ENCODE measurements around the gene PEX6. TPM values are rescaled to one million over a fixed set of nuclear protein-coding genes. Genes with fewer than 3 reads are reported as not detected.
A peak's percentile ranks its signal among the peaks of the same experiment; 100 is the strongest.
"Not testable (repeated sequence)": the region's sequence is repeated elsewhere in the genome, so short reads cannot be mapped to it uniquely, and the experiment has no call there.

PEX6 gene
- total RNA-seq, 1 experiment from 2014 or later = 50.5 TPM

DNA sequence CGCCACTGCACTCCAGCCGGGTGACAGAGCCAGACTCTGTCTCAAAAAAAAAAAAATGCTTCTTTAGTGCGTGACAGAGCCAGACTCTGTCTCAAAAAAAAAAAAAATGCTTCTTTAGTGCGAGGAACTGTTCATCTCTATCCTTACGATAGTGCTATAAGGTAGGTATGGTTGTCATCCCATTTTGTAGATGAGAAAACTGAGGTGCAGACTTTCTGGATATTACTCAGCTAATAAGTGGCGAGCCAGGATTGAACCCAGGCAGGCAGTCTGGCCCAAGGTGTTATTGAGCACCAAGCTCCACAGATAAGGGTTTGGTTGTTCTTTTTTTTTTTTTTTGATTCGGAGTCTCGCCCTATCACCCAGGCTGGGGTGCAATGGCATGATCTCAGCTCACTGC, 22.9 kb upstream of the PEX6 start:
- no peak for DNase-seq (ENCODE audit: low spot score)

DNA sequence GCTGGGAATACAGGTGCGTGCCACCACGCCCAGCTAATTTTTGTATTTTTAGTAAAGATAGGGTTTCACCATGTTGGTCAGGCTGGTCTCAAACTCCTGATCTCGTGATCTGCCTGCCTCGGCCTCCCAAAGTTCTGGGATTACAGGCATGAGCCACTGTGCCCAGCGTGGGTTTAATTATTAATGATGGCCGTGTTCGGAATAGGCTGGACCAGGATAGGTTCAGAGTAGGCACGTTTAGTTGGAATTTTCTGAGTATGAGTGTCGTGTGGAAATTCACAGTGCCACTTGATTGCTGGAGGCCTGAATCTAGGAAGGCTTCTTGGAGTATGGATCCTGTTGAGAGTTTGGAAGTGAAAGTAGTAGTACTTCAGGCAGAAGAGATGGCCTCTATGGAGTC, 19.2 kb upstream of the PEX6 start:
- DNase-seq (ENCODE audit: low spot score) = not testable (repeated sequence)

GRCh38 chr6:42996513-42996912, 17.5 kb upstream of the PEX6 start:
- DNase-seq (ENCODE audit: low spot score) = peak; percentile 51

DNA sequence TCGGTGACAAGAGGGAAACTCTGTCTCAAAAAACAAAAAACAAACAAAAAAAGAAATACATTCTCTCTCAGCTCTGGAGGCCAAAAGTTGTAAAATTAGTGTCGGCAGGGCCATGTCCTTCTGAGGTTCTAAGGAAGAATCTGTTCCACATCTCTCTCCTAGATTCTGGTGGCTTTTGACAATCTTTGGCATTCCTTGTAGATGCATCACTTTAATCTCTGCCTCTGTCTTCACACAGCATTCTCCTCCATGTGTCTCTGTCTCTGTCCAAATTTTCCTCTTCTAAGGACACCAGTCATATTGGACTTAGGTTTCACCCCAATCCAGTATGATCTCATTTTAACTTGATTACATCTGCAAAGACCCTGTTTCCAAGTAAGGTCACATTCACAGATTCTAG, 14.5 kb upstream of the PEX6 start:
- DNase-seq (ENCODE audit: low spot score) = no peak

DNA sequence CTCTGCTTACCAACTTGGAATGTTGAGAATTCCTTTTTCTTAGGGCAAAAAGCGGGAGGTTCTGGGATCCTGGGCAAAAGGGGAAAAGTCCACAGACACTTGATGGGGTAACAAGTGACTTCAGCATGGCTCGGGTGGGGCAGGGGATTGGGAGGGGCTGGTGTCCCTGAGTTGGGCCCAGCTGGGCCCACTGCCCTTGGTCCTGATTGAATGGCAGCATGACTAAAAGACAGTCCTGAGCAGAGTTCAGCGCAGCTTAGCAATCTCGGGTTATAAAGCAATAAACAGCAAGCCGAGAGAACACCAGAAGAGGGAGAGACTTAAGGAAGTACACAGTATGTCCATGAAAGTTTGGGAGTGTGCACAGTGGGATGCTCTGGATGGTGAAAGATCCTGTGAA, 10.9 kb upstream of the PEX6 start:
- no peak for DNase-seq (ENCODE audit: low spot score)

GRCh38 chr6:42988486-42989020, 9.6 kb upstream of the PEX6 start:
- DNase-seq (ENCODE audit: low spot score) = no peak

DNA sequence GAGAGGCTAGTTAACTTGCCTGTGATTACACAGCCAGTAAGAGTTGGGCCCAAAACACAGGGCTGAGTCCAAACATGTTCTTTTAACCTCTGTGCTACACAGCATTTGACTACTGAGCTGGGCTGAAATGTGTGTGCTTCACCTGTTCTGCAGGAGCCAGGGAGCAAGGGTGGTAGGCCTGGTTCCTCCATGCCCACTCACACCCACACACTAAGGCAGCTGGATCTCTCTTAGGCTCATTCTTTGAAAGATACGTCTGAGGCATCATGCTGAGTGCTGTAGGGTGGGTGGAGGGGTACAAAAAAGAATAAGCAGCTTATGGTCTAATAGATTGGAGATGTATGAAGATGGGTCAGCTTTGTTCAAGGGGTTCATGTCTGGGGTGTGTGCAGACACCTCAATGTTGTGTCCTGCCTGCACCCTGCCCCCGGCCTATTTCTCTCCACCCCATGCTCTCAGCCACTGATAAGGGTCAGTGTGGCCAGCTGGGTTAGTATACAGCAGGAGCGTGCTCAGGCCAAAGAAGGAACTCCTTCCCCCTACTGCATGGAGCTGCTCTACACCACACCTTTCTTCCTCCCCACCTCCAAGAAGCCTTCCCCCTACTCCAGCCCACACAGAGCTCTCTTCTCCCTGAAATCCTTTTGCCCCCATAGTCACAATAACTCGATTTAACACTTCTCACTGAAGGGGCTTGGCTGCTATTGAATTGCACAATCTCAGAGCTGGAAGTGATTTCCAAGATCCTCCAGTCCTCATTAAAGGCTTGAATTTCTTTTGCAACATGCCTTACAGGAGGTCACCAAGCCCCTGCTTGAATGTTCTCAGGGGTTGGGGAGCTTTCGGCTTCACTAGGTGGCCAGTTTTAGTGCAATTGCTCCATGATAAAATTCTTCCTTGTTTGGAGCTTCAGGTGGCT, 8.8 kb upstream of the PEX6 start:
- DNase-seq (ENCODE audit: low spot score) = no peak

DNA sequence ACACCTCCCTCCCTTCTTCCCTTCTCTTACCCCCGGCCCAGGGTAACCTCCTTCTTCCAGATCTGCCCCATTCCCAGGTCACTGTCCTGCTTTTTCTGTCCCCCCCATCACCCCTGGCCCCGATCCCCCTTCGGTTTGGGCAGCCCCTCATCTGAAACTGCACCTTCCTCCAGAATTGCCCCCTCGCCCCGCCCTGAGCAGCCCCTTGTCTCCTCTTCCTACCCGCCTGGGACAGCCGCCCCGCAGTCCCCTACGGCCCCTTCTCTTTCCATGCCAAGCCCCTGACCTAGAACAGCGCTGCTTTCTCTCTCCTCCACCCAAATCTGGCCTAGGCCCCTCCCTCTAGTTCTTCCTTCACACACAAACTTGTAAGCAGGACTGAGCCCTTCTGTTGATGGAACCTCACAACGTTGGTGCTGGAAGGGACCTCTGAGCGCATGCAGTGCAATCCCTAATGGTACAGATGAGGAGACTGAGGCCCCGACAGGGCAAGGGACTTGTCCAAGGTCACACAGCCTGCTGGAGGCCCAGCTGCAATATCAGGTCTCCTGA, 6.0 kb upstream of the PEX6 start:
- no peak for DNase-seq (ENCODE audit: low spot score)

DNA sequence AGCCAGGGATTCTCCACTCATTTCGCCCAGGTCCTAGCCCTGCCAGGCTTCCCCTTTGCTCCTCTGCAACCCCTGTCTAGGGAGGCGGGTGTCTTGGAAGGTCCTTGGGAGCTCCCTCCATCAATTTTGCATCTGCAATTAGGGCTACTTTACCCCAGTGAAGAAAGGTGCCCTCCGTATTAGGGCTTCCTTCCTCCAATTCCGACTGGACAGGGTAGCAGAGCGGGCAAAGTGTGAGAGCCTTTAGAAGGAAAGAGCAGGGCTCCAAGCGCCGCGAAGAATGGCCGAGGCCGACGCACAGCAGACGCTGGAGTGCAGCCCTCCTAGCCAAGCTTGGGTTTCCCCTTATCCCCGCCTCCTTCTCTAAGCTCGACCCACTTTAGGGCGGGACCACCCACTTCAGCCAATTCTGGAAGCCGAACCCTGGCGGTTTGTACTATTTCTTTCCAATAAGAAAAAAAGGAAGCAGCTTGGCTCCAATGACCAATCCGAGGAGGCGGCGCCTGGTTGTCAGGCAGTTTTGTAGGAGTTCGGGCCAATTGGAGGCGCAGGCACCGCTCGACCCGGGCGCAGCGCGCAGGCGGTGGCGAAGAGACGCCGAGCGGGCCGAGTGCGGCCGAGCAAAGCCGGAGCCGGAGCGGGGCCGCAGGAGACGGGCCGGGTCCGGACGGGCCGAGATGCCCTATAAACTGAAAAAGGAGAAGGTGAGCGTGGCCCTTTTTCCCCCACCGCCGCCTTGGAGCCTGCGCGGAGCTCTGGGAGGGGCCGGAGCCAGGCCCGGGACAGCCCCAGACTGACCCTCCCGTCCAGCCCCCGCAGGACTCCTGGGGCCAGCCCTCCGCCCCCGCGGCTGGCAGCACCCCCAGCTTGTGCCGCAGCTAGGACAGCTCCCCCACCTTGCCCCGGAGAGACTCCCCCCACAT, 5.3 kb upstream of the PEX6 start, which contains the start of gene PPP2R5D:
Gene PPP2R5D (plus strand): TSS at position 570 of the 923 bp plus-strand sequence. CDS start 108 bp downstream, at position 678.
- DNase-seq (ENCODE audit: low spot score) = peak; percentile 99

DNA sequence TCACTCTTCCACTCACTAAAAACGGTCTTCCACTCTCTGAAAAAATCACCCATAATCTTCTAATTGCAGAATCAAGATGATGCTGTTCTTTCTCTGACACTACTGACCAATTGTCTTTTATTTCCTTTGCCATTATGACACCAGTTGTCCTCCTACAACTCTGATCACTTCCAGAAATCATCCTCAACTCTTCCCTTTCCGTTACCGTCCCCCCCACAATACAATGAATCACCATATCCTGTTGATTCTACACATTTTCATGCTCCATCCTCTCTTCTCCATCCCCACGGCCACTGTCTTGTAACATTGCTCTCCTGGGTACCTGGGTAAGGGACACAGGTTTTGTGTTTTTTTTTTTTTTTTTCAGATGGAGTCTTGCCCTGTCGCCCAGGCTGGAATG, 2.9 kb upstream of the PEX6 start:
- DNase-seq (ENCODE audit: low spot score) = no peak

DNA sequence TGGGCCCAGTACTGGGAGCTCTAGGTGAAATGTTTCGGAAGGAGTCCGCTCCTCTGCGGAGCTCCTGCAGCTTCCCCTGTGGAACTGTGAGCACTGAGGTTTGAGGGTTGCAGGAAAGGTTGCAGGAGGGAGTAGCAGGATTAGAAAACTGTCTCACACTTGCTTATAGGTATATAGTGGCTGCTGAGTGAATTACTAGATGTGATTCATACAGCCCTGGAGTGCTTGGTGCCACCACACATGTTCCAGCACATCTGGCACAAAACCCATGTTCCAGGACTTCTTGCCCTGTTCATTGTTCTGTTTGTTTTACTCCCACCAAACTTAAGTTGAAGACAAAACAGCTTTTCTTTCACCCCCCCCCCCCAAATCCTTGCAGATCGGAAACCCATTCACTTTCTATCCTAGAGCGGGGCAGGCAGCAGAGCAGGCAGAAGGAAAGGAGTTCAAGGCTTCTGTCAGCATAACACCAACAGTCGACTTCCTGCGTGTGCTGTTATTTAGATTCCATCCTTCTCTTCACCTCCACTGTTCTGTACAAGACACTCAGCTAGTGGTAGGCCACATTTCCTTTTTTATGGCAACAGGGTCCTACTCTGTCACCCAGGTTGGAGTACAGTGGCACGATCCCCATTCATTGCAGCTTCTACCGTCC, 669 bp upstream of the PEX6 start:
- DNase-seq (ENCODE audit: low spot score) = no peak

- DNase-seq (ENCODE audit: low spot score) = peak; percentile 51
Measured at GRCh38 chr6:42978487-42978838, 518 bp downstream of the PEX6 start.

GRCh38 chr6:42974919-42975505, 4.0 kb downstream of the PEX6 start:
- no peak for DNase-seq (ENCODE audit: low spot score)

GRCh38 chr6:42973926-42974325, 5.1 kb downstream of the PEX6 start:
- no peak for DNase-seq (ENCODE audit: low spot score)

- no peak for DNase-seq (ENCODE audit: low spot score)
Measured at GRCh38 chr6:42971746-42972327, 7.1 kb downstream of the PEX6 start.

GRCh38 chr6:42970871-42971612, 7.9 kb downstream of the PEX6 start:
- peak; percentile 38 for DNase-seq (ENCODE audit: low spot score)

GRCh38 chr6:42969934-42970333, 9.0 kb downstream of the PEX6 start:
- DNase-seq (ENCODE audit: low spot score) = no peak

DNA sequence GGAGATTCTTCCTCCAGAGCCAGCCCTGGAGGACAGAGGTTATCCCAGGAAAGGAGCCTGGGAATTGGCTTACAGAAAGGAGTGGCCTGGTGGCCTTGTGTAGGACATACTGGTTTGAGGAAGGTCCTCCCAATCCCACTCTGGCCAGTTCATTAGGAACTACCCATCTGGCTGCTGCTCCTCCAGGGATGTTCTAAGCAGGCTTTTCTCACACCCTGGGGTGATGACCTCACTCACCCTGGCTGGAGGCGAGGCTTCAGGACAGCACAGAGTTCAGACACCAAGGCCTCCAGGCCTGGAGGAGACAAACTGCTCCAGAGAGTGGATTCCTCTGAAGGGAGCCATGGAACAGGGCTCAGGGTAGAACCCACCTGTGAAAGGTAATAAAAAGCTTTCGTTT, 9.6 kb downstream of the PEX6 start:
- DNase-seq (ENCODE audit: low spot score) = no peak

- no peak for DNase-seq (ENCODE audit: low spot score)
Measured at GRCh38 chr6:42968783-42969182, 10.2 kb downstream of the PEX6 start.
